ENCODE results near the gene FAM13C. TPM values are rescaled to one million over a fixed set of nuclear protein-coding genes. Genes with fewer than 3 reads are reported as not detected.

The FAM13C gene
- total RNA-seq, 1 donor from 2014 or later = 12.8 TPM

DNA sequence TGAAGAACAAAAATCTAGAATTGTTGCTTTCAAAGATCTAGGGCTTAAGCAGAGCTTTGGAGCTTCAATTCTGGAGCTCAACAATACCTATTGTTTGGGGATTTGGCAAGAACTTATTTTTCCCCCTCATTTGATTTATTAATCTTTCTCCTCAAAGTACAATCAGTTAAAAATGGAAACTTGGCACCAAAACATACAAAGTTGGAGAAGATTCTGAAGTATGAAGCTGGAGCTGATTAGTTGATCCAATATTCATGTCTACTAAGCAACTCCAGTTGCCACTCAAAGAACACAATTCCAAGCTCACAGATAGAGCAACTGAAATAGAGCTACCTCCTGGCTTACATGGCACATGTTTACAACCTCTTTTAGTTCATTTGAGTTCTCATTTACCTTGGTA is 3.8 kb downstream of the FAM13C start:
- no peak for TF ChIP-seq POLR2AphosphoS5 (IDR thresholded peaks at IDR 0.05; ENCODE audit: insufficient read depth in 1 of 2, low read depth in 1 of 2)
- TF ChIP-seq, protein P1, sequence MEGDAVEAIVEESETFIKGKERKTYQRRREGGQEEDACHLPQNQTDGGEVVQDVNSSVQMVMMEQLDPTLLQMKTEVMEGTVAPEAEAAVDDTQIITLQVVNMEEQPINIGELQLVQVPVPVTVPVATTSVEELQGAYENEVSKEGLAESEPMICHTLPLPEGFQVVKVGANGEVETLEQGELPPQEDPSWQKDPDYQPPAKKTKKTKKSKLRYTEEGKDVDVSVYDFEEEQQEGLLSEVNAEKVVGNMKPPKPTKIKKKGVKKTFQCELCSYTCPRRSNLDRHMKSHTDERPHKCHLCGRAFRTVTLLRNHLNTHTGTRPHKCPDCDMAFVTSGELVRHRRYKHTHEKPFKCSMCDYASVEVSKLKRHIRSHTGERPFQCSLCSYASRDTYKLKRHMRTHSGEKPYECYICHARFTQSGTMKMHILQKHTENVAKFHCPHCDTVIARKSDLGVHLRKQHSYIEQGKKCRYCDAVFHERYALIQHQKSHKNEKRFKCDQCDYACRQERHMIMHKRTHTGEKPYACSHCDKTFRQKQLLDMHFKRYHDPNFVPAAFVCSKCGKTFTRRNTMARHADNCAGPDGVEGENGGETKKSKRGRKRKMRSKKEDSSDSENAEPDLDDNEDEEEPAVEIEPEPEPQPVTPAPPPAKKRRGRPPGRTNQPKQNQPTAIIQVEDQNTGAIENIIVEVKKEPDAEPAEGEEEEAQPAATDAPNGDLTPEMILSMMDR (IDR thresholded peaks at IDR 0.05) = no peak
- intact Hi-C loops (cut with DNase I) = no loop called here
- DNase-seq (ENCODE audit: extremely low spot score in 2 of 2) = no peak
- H3K27me3 ChIP-seq = no peaks in the 10 kb centered on the region
- H3K4me3 ChIP-seq = no peak overlapping the region
- no peaks in the 10 kb centered on the region for H3K9me3 ChIP-seq
- H3K4me1 ChIP-seq = peaks cover 32% of the 10 kb centered on the region
- H3K27ac ChIP-seq = peak overlapping the region; percentile 41
- H3K36me3 ChIP-seq = no peaks in the 10 kb centered on the region

GRCh38 chr10:59354434-59354833 is 7.9 kb downstream of the FAM13C start:
- intact Hi-C loops (cut with DNase I) = no loop called here
- TF ChIP-seq POLR2A (IDR thresholded peaks at IDR 0.05) (no peak), POLR2AphosphoS5 (IDR thresholded peaks at IDR 0.05; ENCODE audit: insufficient read depth in 1 of 2, low read depth in 1 of 2) (no peak)
- TF ChIP-seq, protein P1 (IDR thresholded peaks at IDR 0.05) = no peak
- Histone ChIP-seq H3K27ac (no peak overlapping the region), H3K4me3 (no peak overlapping the region), H3K27me3 (no peaks in the 10 kb centered on the region), H3K4me1 (peaks cover 8% of the 10 kb centered on the region), H3K36me3 (peaks cover 0 to 5% of the 10 kb centered on the region in 2 donors), H3K9me3 (no peaks in the 10 kb centered on the region)
- DNase-seq (ENCODE audit: extremely low spot score in 2 of 2) = no peak

DNA sequence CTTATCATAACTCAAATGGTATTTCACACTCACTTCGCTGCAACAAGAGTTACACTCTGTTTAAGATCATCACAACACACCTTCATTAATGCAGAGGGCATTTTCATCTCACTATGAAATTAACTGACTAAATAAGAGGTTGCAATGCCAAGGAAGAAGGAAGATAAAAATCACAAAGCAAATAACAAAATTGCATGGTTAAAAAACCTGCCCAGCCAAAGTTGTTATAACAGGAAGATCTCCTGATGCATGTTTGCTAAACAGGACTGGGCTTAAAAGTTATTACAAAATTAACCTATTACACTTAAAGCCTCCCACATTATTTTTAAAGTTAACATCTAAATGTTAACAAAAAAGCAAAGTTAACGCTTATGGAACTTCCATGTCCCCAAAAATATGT is 11.8 kb downstream of the FAM13C start:
- H3K9me3 ChIP-seq = no peaks in the 10 kb centered on the region
- TF ChIP-seq POLR2AphosphoS5 (IDR thresholded peaks at IDR 0.05; ENCODE audit: insufficient read depth in 1 of 2, low read depth in 1 of 2) = no peak
- no peak for TF ChIP-seq POLR2A (IDR thresholded peaks at IDR 0.05)
- TF ChIP-seq, protein P1 (IDR thresholded peaks at IDR 0.05) = no peak
- no peak overlapping the region for H3K4me3 ChIP-seq
- H3K36me3 ChIP-seq = peaks cover 0 to 5% of the 10 kb centered on the region in 2 donors
- H3K27ac ChIP-seq = no peak overlapping the region
- no peaks in the 10 kb centered on the region for H3K4me1 ChIP-seq
- no peak for DNase-seq (ENCODE audit: extremely low spot score in 2 of 2)
- intact Hi-C loops (cut with DNase I) = no loop called here
- no peaks in the 10 kb centered on the region for H3K27me3 ChIP-seq

GRCh38 chr10:59346321-59346720 is 16.0 kb downstream of the FAM13C start:
- Histone ChIP-seq H3K27ac (no peak overlapping the region), H3K27me3 (no peaks in the 10 kb centered on the region), H3K9me3 (no peaks in the 10 kb centered on the region), H3K4me1 (no peaks in the 10 kb centered on the region), H3K36me3 (peaks cover 0 to 5% of the 10 kb centered on the region in 2 donors), H3K4me3 (no peak overlapping the region)
- DNase-seq (ENCODE audit: extremely low spot score in 2 of 2) = no peak
- TF ChIP-seq, protein P1 (IDR thresholded peaks at IDR 0.05) = no peak
- TF ChIP-seq POLR2A (IDR thresholded peaks at IDR 0.05) = no peak
- TF ChIP-seq POLR2AphosphoS5 (IDR thresholded peaks at IDR 0.05; ENCODE audit: insufficient read depth in 1 of 2, low read depth in 1 of 2) = no peak
- intact Hi-C loops (cut with DNase I) = no loop called here

- Histone ChIP-seq H3K27ac (no peak overlapping the region), H3K27me3 (no peaks in the 10 kb centered on the region), H3K4me1 (peaks cover 4% of the 10 kb centered on the region), H3K9me3 (no peaks in the 10 kb centered on the region), H3K36me3 (no peaks in the 10 kb centered on the region), H3K4me3 (no peak overlapping the region)
- DNase-seq (ENCODE audit: extremely low spot score in 2 of 2) = no peak
- intact Hi-C loops (cut with DNase I) = no loop called here
- TF ChIP-seq POLR2A (IDR thresholded peaks at IDR 0.05) = no peak
- no peak for TF ChIP-seq POLR2AphosphoS5 (IDR thresholded peaks at IDR 0.05; ENCODE audit: insufficient read depth in 1 of 2, low read depth in 1 of 2)
- TF ChIP-seq, protein P1 (IDR thresholded peaks at IDR 0.05) = no peak
These were observed 19.6 kb downstream of the FAM13C start for GRCh38 chr10:59342723-59343122.

All from vagina (tissue), 2 donors.